ENCODE results near the gene TMEM98.

TMEM98 gene

DNA sequence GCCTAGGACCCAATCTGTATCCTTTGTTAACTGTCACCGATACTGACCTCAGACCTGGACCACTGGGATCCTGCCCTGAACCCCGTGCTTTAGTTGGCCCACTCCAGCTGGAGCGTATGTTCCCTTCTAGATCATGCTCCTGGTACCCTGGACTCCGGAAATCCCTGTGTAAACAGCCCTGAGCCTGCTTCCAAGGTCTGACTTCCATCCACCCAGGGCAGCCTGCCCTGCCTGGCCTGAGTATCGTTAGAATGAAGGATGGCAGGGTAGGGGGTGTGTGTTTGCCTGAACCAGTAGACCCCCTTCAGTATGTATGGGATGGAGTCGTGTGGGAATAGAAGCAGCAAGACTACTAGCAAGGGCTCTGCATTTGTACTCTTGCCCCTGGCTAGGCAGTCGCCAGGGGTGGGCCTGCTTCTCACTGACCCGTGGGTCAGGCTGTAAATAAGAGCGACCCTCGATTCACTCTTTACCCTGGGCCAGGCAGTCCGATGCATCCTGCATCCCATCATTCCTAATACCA lies 691 bp upstream of the TMEM98 start:
- TF ChIP-seq CTCF (IDR thresholded peaks at IDR 0.05), result no peak
- H3K4me3 ChIP-seq, result peak overlapping the region; percentile 93
- DNase-seq (ENCODE audit: low spot score), result no peak
- H3K27ac ChIP-seq, result peak overlapping the region; percentile 64 to 86

DNA sequence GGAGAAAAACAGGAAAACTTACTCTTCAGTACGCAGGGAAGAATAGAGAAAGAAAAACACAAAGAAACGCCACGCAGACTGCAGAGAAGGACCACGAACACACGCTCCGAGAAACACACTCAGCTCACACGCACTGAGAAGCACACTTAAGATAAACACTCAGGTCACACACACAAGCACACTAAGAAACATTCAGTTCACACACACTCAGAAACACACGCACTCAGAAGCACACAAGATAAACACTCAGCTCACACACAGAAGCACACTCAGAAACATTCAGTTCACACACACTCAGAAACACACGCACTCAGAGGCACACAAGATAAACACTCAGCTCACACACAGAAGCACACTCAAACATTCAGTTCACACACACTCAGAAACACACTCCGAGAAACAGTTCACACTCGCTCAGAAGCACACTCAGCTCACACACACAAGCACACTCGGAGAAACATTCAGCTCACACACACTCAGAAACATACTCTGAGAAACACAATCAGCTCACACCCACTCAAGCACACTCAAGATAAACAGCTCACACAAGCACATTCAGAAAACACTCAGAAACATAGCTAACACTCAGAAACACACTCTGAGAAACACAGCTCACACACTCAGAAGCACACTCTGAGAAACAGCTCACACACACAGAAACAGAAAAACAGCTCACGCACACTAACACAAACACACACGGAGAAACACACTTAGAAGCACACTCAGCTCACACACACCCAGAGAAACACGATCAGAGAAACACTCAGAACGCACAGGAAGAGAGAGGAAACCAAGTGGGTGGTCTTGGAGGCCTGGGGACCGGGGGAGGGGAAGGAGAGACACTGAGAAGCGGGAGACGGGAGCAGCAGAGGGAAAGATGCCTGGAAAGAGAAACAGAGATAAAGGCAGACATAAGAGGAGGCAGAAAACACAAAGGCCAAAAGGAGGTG lies 908 bp downstream of the TMEM98 start:
- Histone ChIP-seq H3K4me3 (peak overlapping the region; percentile 93), H3K27ac (peak overlapping the region; percentile 64 to 86)
- no peak for DNase-seq (ENCODE audit: low spot score)
- TF ChIP-seq CTCF (IDR thresholded peaks at IDR 0.05), result no peak

- H3K27ac ChIP-seq, result no peak overlapping the region
- DNase-seq (ENCODE audit: low spot score), result no peak
- H3K4me3 ChIP-seq, result peak overlapping the region; percentile 93
- no peak for TF ChIP-seq CTCF (IDR thresholded peaks at IDR 0.05)
Measured at GRCh38 chr17:32929588-32929987, 1.6 kb downstream of the TMEM98 start.

DNA sequence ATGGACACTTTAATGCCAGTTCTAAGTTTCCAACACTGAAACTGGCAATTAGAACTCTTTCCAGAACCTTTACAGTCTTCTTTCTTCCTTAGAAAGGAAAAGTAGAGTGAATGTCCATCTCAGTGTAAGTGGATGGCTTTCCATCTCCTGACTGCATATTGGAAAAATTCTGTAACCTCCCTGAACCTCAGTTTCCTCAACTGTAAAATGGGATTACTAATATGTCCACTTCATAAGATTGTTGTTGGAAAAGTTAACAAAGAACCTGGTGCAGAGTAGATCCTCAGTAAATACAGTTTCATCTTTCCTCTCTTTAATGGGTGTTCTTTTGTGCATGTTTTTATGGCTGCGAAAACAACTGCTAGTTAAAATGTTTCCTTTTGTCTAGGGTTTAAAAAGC lies 2.6 kb downstream of the TMEM98 start:
- DNase-seq (ENCODE audit: low spot score), result no peak
- TF ChIP-seq CTCF (IDR thresholded peaks at IDR 0.05), result no peak
- Histone ChIP-seq H3K27ac (no peak overlapping the region), H3K4me3 (no peak overlapping the region)

GRCh38 chr17:32931686-32932085 lies 3.7 kb downstream of the TMEM98 start:
- DNase-seq (ENCODE audit: low spot score), result no peak
- TF ChIP-seq CTCF (IDR thresholded peaks at IDR 0.05), result no peak
- Histone ChIP-seq H3K4me3 (no peak overlapping the region), H3K27ac (no peak overlapping the region)

GRCh38 chr17:32933881-32934280 lies 5.9 kb downstream of the TMEM98 start:
- no peak overlapping the region for H3K4me3 ChIP-seq
- no peak for DNase-seq (ENCODE audit: low spot score)
- TF ChIP-seq CTCF (IDR thresholded peaks at IDR 0.05), result no peak
- no peak overlapping the region for H3K27ac ChIP-seq

DNA sequence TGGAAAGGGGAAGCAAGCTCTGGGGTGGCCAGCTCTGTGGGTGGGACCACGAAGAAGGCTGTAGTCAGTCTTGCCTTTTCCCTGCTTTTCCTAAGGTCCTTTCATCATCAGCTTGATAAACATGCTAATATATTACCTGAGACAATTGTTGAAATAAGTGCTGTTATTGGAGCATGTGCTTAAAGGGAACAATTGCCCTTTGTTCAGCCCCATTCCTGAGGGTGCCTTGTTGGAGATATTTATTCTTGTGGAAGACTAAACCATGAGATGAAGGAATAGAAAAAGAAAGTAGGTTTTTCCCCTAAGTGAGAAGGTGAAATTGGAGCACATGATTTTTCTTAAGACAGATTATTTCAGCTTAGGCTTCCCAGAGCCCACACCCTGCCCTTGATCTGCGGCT lies 7.8 kb downstream of the TMEM98 start:
- Histone ChIP-seq H3K27ac (no peak overlapping the region), H3K4me3 (no peak overlapping the region)
- no peak for TF ChIP-seq CTCF (IDR thresholded peaks at IDR 0.05)
- DNase-seq (ENCODE audit: low spot score), result no peak

Measured in coronary artery (tissue), 2 donors.